NOMO-1 (cell line): ENCODE data around the gene SNORC.

ENCODE experiments used
- DNase-seq, 2 experiments: peaks; one replicate each; lab custom pipeline; 2025; ENCODE audit not compliant: unreplicated experiment in 2 of 2; lab: John Stamatoyannopoulos, UW

The SNORC gene

DNA sequence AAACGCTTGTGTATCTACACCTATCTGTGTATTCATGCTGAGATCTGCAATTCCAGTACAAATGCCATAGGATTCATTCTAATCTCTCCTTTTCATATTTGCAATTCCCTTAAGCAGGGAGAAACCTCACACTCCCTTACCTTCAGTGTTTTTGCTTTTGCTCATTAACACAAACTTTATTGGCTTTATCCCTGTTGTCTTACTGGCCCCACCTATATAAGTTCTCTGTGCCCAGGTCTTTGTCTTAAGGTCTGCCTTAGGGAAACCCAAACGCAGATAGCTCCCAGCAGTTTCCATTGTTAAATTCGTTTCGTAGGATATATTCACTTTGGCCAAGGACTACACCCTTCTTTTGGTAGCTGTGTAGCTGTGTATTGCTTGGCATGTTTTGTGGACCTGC is 4.0 kb upstream of the SNORC start:
- no peak for DNase-seq

DNA sequence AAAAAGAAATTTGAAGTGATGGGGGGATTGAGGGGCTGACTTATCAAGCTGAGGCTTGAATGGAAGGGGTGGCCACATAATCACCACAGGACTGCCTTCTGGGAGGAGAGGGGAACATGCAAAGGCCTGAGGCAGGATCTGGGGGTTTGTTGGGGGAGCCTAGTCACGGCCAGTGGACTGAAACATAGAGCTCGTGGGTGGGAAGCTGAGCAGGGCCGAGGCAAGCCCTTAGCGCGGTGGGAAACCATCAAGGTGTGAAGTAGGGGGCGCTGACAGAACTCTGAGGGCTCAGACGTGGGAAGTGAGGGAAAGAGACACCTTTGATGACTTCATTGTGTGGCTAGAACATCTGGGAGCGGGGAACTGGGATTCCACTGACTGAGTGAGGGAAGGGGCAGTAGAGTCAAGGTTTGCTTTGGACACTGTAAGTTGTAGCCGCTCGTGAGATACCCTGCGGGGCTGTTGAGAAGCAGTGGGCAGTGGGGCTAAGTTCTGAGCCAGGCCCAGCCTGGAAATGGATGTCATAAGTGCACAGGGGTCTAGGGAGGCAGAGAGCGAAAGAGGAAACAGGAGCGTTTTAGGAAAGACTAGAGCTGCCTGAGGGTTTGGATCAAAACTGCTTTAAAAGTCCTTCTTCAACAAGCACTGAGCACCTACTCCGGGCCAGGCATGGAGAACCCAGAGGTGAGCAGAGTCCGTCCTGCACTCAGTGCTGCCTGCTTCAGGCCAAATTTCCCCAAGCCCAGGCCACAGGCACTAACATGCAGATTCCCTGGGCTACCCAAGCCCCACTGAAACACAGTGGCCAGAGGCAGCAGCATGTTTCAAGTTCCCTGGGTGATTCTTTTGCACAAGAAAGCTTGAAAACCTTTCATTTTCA is 686 bp upstream of the SNORC start:
- no peak for DNase-seq

DNA sequence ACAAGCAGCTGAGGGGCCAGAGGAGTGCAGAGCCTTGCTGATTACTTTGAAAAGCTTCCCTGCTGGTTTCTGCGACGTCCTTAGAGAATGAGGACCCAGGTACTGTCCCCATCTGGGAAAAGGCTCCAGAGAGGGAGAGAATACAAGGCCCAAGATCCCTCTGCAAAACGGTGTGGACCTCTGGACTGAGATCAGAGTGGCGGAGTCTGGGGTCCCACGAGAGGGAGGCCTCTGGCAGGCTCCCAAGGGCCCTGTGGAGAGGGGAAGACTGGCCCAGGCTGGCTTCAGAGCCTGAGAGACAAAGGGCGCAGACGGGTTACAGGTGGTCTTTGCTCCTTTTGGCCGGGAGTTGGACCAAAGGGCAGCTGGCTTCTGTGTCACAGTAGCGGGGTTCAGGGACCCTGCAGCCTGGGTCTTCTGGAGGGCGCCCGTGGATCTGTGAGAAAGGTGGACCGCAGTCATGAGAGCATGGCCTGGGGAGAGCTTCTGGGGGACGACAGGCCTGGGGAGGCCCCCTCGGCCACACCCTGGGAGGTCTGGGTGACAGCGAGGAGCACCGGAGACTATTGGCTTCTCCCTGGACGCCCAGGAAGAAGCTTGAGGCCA is 805 bp downstream of the SNORC start:
- no peak for DNase-seq

- DNase-seq: no peak
These were observed 1.4 kb downstream of the SNORC start for GRCh38 chr2:232871418-232871834.

DNA sequence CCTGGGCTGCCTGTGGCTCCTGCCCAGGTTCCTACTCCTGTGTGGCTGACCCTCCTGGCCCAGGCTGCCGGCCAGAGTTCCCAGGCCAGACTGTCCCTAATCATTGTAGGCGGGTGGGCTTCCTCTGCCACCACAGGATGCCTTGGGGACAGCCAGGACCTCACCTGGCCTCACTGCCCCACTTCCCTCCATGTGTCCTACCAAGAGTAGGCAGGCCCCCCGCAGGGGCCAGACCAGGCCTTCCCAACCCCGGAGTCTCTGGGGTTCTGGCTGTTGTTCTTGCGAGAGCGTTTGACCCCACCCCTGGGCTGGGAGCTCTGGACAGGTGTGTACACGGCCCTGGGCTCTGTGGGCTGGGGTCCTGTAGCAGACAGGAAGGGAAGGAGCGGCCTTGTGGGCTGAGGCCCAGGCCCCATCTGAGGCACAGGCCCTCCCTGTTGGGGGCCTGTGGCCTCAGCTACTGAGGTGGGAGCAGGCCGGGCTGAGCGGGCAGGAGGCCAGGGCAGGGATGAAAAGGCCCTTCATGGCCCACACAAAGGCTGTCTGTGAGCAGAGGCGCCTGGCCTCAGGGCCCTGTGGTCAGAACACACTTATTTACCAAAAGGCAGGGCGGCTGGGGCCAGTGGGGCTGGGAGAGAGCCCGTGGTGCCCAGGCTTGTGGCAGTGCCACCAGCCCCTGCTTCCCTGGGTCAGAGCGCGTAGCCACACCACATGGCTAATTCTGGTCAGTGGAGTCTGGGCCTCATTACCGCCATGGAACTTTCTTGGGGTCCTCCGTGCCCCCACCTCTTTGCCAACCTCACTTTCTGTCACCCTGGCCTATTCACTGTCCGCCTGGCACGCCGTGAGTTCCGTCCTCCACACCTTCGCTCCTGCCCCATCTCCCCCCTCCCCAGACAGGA is 2.0 kb downstream of the SNORC start:
- DNase-seq: no peak

- no peak for DNase-seq
These were observed 2.8 kb downstream of the SNORC start for GRCh38 chr2:232872826-232873225.

DNA sequence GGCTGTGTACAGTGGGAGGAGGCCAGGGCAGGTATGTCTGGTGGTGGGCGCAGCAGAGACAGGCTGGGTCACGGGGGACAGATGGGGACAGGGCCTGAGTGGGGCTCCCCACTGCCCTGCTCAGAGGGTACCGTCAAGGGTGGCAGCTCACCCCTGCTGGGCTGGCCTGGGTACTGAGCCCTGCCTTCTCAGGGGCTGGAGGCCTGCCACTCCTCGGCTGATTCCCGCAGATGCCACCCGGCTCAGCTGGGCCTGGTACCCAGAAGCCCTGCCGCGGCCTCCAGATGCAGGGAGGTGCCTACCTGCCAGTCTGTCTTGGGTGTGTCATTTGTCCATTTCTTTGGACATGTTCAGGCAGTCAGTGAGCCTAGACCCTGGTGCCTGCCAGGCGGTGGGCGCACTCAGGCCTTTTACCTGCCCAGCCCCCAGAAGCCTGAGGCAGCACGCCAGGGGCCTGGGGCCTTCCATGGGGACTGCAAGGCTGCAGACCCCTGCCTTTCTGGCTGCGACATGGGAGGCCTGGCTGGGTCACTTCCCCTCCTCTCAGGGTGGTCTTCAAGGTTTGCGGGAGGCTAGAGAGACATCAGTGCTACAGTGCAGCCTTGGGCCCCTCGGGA is 3.3 kb downstream of the SNORC start:
- no peak for DNase-seq

DNA sequence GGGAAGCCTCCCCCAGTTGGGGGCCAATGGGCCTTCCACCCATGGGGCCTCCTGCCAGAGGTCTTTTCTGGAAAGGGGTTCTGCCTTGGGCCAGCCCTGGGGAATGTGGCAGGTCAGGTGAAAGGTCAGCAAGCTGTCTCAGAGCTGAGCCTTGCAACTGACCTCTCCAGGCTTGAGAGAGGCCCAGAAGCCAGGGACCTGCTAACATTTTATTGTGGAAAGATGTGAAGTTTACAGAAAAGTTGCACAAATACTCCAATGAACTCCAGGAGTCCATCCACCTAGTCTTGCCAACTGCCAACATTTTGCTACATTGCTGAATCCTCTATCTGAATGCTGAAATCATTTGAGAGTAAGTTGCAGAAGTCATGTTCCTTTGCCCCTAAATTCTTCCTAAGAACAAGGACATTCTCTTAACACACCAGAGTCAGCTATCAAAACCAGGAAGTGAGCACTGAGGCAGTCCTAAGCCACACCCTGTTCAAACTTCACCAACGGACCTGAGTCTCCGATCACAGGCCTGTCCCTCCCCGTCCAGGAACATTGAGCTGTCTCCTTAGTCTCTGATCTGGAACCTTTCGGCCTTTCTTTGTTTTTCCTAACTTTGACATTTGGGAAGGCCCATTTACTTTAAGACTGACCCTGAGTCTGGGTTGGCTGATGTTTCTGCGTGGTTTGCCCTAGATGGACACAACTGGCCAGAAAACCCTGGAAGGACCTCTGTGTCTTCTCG is 4.0 kb downstream of the SNORC start:
- DNase-seq: peak; percentile 73 to 85

- no peak for DNase-seq
These were observed 4.7 kb downstream of the SNORC start for GRCh38 chr2:232874677-232875223.

GRCh38 chr2:232875256-232876121 is 5.4 kb downstream of the SNORC start:
- no peak for DNase-seq

DNA sequence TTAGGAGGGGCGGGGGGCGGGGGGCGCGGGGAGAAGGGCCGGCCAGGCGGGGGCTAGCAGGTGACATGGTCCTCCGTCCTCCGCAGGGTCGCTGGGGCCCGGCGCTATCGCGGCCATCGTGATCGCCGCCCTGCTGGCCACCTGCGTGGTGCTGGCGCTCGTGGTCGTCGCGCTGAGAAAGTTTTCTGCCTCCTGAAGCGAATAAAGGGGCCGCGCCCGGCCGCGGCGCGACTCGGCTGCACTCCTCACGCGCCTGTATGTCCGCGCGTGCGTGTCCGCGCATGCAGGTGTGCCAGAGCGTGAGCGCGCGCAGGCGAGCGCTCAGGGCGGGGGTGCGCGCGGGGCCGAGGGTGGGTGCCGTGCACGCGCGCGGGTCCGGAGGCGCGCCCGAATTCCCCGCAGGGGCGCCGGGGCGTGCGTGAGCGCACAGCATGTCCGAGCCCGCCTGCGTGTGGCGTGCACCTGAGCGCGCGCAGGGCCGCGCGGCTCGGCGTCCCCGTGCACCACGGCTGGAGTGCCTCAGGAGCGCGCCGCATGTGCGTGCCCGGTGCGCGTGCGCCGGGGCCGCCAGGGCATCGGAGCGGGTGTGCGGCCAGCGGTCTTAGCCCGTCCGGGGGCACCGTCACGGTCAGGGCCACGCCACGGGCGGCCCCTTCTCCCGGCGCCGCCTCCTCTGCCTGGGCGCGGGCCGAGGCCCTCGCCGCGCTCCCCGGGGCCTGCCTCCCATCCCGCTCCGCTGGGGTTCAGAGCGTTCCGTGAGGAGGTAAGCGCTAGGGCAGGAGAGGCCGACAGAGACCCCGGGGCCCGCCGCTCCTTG is 6.3 kb downstream of the SNORC start:
- DNase-seq: peak in 1 of 2 experiments; percentile 29

GRCh38 chr2:232876978-232877441 is 6.9 kb downstream of the SNORC start:
- no peak for DNase-seq

DNA sequence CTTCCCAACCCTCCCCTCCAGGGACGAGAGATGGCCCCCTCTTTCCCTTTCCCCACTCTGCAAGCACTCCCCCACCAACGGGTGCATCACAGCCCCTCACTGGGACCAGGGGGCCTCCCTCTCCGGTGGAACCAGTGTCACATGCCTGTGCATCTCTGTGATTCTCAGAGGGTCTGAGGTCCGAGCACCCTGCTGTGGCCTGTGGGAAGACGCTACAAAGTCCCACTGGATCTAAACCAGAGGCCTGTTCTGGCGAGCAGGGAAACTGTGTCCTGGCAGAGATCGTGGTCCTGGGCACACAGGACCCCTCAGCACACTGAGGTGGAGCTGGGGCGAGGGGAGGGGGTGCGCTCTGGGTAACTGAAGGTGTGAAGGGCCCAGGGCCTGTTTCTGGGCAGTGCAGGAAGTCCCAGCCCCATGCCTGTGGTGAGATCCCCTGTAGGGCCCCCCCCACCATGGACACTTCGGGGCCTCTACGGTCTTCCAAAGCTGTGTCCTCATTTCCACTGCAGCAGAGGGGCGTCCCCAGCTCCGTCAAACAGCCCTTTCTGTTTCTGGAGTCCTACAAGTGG is 8.0 kb downstream of the SNORC start:
- no peak for DNase-seq

DNA sequence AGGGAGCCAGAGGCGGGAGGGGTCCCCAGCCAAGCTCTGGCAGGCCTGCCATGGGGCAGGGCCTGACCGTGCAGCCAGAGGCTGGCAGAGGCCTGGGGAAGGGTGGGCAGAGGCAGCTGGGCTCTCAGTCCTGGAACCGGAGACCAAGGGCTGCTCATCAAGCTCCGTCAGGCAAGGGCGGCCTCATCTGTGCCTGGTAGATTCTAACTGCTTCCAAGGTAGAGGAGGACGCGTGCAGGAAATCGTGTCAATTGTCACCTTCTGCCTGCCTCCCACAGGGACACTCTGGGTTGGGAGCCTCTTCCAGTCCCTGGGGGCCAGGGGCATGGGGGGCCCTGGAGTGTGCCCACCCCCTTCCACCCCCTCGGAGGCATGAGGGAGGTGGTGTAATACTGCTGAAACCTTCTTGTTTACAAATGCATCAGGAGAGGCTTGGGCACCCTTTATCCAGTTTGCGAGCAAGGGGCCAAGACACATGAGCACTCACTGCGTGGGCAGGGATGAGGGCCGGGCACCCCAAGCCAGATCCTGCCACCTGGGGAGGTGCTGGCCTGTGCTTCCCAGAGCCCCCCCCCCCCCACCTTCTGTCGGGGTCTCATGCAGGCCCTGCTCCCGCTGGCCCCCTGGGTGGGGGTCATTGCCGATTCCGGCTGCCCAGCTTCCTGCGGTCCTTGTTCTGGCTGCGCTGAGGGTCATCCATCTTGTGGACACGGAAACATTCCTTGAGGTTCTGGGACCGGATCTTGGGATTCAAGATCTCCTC is 9.0 kb downstream of the SNORC start:
- no peak for DNase-seq

- no peak for DNase-seq
These were observed 9.8 kb downstream of the SNORC start for GRCh38 chr2:232879618-232880494.

- DNase-seq: no peak
These were observed 10.8 kb downstream of the SNORC start for GRCh38 chr2:232880764-232881351.
